ENCODE results near the gene LCE3D.

DNA sequence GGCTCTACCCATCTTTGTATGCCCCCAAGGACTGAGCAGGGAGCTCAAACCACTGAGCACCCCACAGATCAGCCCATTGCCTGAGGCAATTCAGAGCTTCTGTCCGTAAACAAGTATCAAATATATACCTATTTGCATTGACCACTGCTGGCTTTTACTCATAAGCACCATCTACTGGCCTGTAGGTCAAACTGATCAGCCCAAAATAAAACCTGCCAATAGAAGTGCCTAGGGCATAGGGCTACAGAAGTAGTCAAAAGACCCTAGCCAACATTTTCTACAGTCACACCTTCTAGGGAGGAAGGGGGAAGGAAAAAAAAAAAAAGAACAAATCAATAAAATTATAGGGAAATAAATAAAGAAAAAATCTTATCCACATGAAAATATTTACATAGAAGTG lies 5.3 kb upstream of the LCE3D start:
- TF ChIP-seq, protein P1, sequence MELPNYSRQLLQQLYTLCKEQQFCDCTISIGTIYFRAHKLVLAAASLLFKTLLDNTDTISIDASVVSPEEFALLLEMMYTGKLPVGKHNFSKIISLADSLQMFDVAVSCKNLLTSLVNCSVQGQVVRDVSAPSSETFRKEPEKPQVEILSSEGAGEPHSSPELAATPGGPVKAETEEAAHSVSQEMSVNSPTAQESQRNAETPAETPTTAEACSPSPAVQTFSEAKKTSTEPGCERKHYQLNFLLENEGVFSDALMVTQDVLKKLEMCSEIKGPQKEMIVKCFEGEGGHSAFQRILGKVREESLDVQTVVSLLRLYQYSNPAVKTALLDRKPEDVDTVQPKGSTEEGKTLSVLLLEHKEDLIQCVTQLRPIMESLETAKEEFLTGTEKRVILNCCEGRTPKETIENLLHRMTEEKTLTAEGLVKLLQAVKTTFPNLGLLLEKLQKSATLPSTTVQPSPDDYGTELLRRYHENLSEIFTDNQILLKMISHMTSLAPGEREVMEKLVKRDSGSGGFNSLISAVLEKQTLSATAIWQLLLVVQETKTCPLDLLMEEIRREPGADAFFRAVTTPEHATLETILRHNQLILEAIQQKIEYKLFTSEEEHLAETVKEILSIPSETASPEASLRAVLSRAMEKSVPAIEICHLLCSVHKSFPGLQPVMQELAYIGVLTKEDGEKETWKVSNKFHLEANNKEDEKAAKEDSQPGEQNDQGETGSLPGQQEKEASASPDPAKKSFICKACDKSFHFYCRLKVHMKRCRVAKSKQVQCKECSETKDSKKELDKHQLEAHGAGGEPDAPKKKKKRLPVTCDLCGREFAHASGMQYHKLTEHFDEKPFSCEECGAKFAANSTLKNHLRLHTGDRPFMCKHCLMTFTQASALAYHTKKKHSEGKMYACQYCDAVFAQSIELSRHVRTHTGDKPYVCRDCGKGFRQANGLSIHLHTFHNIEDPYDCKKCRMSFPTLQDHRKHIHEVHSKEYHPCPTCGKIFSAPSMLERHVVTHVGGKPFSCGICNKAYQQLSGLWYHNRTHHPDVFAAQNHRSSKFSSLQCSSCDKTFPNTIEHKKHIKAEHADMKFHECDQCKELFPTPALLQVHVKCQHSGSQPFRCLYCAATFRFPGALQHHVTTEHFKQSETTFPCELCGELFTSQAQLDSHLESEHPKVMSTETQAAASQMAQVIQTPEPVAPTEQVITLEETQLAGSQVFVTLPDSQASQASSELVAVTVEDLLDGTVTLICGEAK (IDR thresholded peaks at IDR 0.05; ENCODE audit: borderline replicate concordance): no peak
- no peak for TF ChIP-seq SMAD1 (IDR thresholded peaks at IDR 0.05; ENCODE audit: low read depth, partially characterized antibody)
- no peak for TF ChIP-seq POLR2A (IDR thresholded peaks at IDR 0.05; ENCODE audit: low read depth, low read length)
- TF ChIP-seq, protein P2, sequence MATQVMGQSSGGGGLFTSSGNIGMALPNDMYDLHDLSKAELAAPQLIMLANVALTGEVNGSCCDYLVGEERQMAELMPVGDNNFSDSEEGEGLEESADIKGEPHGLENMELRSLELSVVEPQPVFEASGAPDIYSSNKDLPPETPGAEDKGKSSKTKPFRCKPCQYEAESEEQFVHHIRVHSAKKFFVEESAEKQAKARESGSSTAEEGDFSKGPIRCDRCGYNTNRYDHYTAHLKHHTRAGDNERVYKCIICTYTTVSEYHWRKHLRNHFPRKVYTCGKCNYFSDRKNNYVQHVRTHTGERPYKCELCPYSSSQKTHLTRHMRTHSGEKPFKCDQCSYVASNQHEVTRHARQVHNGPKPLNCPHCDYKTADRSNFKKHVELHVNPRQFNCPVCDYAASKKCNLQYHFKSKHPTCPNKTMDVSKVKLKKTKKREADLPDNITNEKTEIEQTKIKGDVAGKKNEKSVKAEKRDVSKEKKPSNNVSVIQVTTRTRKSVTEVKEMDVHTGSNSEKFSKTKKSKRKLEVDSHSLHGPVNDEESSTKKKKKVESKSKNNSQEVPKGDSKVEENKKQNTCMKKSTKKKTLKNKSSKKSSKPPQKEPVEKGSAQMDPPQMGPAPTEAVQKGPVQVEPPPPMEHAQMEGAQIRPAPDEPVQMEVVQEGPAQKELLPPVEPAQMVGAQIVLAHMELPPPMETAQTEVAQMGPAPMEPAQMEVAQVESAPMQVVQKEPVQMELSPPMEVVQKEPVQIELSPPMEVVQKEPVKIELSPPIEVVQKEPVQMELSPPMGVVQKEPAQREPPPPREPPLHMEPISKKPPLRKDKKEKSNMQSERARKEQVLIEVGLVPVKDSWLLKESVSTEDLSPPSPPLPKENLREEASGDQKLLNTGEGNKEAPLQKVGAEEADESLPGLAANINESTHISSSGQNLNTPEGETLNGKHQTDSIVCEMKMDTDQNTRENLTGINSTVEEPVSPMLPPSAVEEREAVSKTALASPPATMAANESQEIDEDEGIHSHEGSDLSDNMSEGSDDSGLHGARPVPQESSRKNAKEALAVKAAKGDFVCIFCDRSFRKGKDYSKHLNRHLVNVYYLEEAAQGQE (IDR thresholded peaks at IDR 0.05; ENCODE audit: low read depth, low read length): no peak
- no peak for TF ChIP-seq ZNF24 (IDR thresholded peaks at IDR 0.05)
- TF ChIP-seq ASH2L (IDR thresholded peaks at IDR 0.05; ENCODE audit: borderline replicate concordance, low read depth): no peak
- TF ChIP-seq ESRRA (IDR thresholded peaks at IDR 0.05; ENCODE audit: low read length): no peak
- no peak for TF ChIP-seq RAD51 (IDR thresholded peaks at IDR 0.05)
- TF ChIP-seq, protein P3, sequence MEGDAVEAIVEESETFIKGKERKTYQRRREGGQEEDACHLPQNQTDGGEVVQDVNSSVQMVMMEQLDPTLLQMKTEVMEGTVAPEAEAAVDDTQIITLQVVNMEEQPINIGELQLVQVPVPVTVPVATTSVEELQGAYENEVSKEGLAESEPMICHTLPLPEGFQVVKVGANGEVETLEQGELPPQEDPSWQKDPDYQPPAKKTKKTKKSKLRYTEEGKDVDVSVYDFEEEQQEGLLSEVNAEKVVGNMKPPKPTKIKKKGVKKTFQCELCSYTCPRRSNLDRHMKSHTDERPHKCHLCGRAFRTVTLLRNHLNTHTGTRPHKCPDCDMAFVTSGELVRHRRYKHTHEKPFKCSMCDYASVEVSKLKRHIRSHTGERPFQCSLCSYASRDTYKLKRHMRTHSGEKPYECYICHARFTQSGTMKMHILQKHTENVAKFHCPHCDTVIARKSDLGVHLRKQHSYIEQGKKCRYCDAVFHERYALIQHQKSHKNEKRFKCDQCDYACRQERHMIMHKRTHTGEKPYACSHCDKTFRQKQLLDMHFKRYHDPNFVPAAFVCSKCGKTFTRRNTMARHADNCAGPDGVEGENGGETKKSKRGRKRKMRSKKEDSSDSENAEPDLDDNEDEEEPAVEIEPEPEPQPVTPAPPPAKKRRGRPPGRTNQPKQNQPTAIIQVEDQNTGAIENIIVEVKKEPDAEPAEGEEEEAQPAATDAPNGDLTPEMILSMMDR (IDR thresholded peaks at IDR 0.05 in 2 of 3, conservative IDR thresholded peaks at IDR 0.05 in 1 of 3; ENCODE audit: control insufficient read depth in 2 of 3, extremely low read depth in 1 of 3, insufficient read depth in 1 of 3, low read depth in 3 of 3, low read length in 3 of 3): peak; percentile 17 to 30 (median 26); a peak in 4 of 6 replicates
- peak; percentile 18; the same call in 1 of the 2 replicates for TF ChIP-seq RAD21 (IDR thresholded peaks at IDR 0.05; ENCODE audit: insufficient read depth, low read depth, low read length)
- no peak for TF ChIP-seq NFYB (IDR thresholded peaks at IDR 0.05; ENCODE audit: insufficient read depth, low read depth, low read length)
- TF ChIP-seq POLR2AphosphoS5 (IDR thresholded peaks at IDR 0.05; ENCODE audit: low read length): no peak
